Measurements from ENCODE around the gene GALM. TPM values are rescaled to one million over a fixed set of nuclear protein-coding genes. Genes with fewer than 3 reads are reported as not detected.
"Not testable (repeated sequence)": the region's sequence is repeated elsewhere in the genome, so short reads cannot be mapped to it uniquely, and the experiment has no call there.

The GALM gene
- total RNA-seq, 1 donor from 2014 or later, result 52.4 TPM

- intact Hi-C loops (cut with micrococcal nuclease), result no loop called here
These were observed 41.0 kb downstream of the GALM start for GRCh38 chr2:38706846-38707345.

- intact Hi-C loops (cut with micrococcal nuclease), result loop anchor here (2.0 kb wide), 1 partner anchor 14 kb away; no protein-coding TSS in a partner anchor
These were observed 42.6 kb downstream of the GALM start for GRCh38 chr2:38708491-38708890.

GRCh38 chr2:38708900-38709566, 43.1 kb downstream of the GALM start:
- intact Hi-C loops (cut with micrococcal nuclease), result loop anchor here (1.0 to 2.0 kb wide), 5 partner anchors 8 to 106 kb away; no protein-coding TSS in a partner anchor

GRCh38 chr2:38709567-38710194, 43.8 kb downstream of the GALM start:
- intact Hi-C loops (cut with micrococcal nuclease), result loop anchor here (1.0 to 2.0 kb wide), 5 partner anchors 8 to 106 kb away; no protein-coding TSS in a partner anchor

- intact Hi-C loops (cut with micrococcal nuclease), result no loop called here
These were observed 45.6 kb downstream of the GALM start for GRCh38 chr2:38711558-38711957.

GRCh38 chr2:38712413-38712812, 46.5 kb downstream of the GALM start:
- intact Hi-C loops (cut with micrococcal nuclease), result no loop called here

- intact Hi-C loops (cut with micrococcal nuclease), result no loop called here
These were observed 47.0 kb downstream of the GALM start for GRCh38 chr2:38712871-38713270.

- intact Hi-C loops (cut with micrococcal nuclease), result no loop called here
These were observed 47.4 kb downstream of the GALM start for GRCh38 chr2:38713338-38713737.

- intact Hi-C loops (cut with micrococcal nuclease), result not testable (repeated sequence)
These were observed 49.0 kb downstream of the GALM start for GRCh38 chr2:38714941-38715340.

GRCh38 chr2:38716185-38716584, 50.3 kb downstream of the GALM start:
- intact Hi-C loops (cut with micrococcal nuclease), result no loop called here

GRCh38 chr2:38718601-38719000, 52.7 kb downstream of the GALM start:
- intact Hi-C loops (cut with micrococcal nuclease), result no loop called here

GRCh38 chr2:38719706-38720105, 53.8 kb downstream of the GALM start:
- intact Hi-C loops (cut with micrococcal nuclease), result no loop called here

GRCh38 chr2:38720613-38721241, 54.8 kb downstream of the GALM start:
- intact Hi-C loops (cut with micrococcal nuclease), result no loop called here

- intact Hi-C loops (cut with micrococcal nuclease), result loop anchor here (1.0 to 2.0 kb wide), 6 partner anchors 14 to 141 kb away; no protein-coding TSS in a partner anchor
These were observed 56.6 kb downstream of the GALM start for GRCh38 chr2:38722271-38723061.

- intact Hi-C loops (cut with micrococcal nuclease), result loop anchor here (2.0 kb wide), 2 partner anchors 14 to 22 kb away; no protein-coding TSS in a partner anchor
These were observed 57.3 kb downstream of the GALM start for GRCh38 chr2:38723173-38723572.

GRCh38 chr2:38727661-38728060, 61.7 kb downstream of the GALM start:
- intact Hi-C loops (cut with micrococcal nuclease), result no loop called here

- intact Hi-C loops (cut with micrococcal nuclease), result no loop called here
These were observed 62.8 kb downstream of the GALM start for GRCh38 chr2:38728694-38729093.

- intact Hi-C loops (cut with micrococcal nuclease), result no loop called here
These were observed 65.2 kb downstream of the GALM start for GRCh38 chr2:38731090-38731489.

- intact Hi-C loops (cut with micrococcal nuclease), result no loop called here
These were observed 65.8 kb downstream of the GALM start for GRCh38 chr2:38731684-38732221.

- intact Hi-C loops (cut with micrococcal nuclease), result no loop called here
These were observed 67.5 kb downstream of the GALM start for GRCh38 chr2:38733300-38733971.

All from T-helper 1 cell treated with Interleukin-12 subunit alpha and Interleukin-12 subunit beta and Interleukin-4 antibody, amounts not matched to agents 30 ng/mL and 1 ng/mL, for 36 hours (primary cell).